ENCODE measurements around the gene VEGFB.

VEGFB gene

DNA sequence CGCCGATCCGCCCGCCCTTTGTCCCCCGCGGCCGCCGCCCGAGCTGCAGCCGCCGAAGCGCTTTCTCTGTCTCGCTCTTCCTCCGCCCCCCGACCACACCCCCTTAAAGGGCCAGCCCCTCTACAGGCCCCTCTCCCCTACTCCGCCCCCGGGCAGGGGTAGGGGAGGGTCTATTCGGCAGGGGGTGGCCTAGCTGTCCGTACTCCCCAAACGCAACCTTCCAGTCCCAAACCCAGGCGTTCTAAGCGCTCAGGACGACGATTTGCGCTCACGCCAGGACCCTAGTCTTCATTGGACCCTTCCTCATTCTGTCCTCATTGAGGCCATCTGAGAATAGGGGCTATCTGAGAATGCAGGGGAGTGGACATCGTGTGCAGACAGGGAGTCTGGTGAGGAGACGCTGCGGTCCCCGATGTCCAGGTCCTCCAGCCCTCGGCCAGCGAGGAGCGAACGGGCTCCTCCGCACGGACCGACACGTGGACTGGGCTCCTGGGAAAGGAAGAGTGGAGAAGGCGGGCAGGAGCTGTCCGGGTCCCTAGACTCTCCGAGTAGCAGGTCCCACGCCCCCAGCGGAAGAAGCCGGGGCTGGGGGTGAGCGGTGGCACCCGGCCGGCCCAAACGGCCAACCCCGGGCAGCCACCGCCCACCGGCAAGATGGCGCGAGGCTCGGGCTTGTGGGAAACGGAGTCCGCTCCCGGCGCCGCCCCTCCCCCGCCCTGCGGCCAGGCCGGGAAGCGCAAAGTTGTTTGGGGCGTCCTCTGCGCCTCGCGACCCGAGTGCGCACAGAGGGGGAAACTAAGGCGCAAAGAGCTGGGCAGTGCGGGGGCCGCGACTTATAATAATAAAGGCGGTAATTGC lies 12.7 kb downstream of the VEGFB start, which contains the start of gene PPP1R14B:
Gene PPP1R14B (minus strand): TSS at position 73 of the 858 bp plus-strand sequence. CDS start 270 bp downstream, outside the sequence.
- DNase-seq (ENCODE audit: low read depth, low spot score) = no peak

DNA sequence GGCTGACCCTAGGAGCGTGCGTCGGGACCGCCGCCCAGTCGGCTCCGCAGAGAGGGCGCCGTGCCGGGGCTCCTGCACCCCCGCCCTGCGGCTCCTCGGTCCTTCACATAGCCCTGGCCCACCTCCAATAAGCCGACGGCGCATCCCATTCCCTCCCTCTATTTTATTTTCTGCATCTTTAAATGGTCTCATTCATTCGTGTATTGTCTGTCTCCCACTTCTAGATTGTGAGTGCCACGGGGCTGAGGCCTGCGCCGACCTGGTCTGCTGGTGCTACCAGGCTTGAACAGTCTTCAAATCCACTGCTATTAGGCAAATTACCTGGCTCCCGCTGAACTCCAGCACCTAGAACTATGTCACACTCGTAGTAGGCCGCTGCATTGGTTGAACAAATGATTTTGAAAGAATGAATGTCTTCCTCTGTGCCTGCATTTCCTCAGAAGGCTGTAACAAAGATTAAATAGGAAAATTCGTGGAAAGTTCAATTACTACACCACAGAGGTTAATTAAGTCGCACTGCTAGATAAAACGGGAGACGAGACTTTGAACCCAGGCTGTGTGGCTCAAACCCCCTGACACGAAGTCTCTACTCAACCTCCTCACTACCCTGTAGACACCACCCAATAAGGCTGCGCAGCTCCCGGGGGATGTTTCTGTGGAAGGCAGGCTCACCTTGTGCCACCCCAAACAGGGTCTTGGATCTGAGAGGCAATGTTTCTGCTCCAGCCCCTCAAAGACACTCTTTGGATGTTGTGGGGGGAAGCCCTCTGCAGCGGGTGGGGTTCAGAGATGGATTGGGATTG lies 13.5 kb downstream of the VEGFB start:
- DNase-seq (ENCODE audit: low read depth, low spot score) = no peak

DNA sequence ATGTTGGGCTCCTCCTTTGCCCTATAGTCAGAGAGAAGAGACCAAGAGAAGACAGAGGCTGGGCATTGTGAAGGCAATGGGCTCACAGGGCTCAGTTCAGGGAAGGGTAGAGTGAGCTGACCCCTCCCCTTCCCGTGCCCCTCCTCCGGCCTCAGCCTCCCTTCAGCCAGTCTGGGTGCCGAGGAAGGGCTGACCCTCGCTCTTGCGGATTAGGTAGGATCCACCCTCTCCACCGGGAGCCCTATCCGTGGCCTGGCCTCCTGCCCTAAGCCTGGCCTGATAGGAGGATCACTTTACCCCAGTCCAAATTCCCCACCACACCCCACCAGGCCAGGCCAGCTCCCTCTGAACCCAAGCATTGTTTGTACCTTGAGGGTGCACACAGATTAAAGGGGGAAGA lies 14.2 kb downstream of the VEGFB start:
- DNase-seq (ENCODE audit: low read depth, low spot score) = no peak

DNA sequence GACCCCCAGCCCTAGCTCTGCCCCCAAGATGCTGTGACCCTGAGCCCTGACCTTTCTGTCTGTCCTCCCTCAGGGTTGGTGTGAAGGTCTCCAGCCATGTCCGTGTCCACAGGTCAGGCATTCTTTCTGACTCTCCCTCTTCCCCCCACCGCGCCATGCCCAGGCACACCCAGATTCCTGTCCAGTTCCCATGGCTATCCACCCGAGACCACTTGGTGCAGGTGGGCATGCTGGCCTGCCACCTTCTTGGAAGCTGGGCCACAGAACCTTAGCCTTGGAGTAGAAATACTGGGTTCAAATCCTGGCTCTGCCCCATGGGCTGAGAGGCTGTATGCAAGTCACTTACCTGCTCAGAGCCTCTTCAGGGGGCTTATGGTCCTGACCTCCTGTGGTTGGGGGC lies 14.7 kb downstream of the VEGFB start:
- DNase-seq (ENCODE audit: low read depth, low spot score) = no peak

DNA sequence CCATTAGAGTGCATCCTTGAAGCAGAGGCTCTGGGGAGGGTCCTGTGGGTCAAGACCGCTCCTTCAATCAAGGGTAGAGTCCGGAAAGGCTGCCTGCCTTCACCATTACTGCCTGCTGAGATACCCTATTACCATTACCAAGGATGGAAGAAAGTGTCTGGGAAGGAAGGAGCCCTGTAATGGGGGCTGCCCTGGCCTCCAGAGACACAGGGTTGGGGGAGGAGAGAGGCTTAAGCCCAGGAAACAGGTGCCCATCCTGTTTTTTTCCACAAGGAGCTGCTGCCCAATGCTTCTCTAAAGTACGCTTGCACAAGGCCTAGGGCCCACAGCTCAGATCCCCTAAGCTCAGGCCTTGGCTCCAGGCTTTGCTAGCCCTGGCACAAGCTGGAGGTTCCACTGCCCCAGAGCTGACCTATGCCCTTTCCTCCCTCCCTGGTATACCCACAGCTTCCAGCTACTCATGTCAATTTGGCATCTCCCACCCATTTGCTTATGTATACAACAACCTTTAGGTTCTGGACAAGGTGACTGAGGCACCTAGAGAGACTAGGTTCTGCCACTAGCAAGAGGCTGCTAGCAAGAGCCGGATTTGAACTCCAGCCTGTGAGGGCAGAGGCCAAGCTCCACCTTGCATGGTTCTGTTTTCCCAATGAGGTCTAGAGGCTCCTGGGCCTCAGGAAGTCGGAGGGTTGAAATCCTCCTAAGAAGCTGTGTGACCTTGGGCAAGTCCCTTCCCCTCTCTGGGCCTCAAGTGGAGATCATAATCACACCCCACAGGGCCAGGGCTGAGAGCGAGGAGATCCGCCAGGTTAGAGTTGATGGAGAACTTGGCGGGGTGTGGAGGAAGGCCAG lies 15.4 kb downstream of the VEGFB start:
- no peak for DNase-seq (ENCODE audit: low read depth, low spot score)

DNA sequence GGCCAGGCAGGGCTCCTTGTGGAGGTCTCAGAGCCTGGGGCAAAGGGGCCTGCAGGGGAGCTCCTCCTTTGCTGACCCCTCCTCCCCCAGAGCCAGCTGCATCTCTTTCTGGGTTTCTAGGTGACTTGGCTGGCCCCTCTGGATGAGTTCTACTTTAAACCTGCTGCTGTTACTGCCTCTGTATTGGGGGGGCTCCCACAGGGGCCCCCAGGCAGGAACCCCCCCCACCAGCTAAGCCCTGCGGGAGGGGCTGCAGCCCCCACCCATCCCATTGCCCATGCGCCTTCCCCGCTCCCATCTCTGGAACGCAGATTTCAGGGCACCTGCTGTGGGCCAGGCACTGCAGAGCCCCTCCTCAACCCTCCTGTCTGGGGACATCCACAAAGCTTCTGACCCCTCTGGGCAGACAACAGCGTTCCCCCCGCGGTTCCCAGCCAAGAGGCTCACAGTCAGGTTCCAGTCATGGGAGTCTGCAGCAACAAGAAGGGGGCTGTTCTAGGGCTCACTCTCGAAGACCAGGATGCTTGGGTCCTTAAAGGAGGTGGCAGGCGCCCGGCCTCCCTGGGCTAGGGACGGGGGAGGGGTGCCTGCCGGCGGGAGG lies 16.1 kb downstream of the VEGFB start:
- DNase-seq (ENCODE audit: low read depth, low spot score) = no peak

DNA sequence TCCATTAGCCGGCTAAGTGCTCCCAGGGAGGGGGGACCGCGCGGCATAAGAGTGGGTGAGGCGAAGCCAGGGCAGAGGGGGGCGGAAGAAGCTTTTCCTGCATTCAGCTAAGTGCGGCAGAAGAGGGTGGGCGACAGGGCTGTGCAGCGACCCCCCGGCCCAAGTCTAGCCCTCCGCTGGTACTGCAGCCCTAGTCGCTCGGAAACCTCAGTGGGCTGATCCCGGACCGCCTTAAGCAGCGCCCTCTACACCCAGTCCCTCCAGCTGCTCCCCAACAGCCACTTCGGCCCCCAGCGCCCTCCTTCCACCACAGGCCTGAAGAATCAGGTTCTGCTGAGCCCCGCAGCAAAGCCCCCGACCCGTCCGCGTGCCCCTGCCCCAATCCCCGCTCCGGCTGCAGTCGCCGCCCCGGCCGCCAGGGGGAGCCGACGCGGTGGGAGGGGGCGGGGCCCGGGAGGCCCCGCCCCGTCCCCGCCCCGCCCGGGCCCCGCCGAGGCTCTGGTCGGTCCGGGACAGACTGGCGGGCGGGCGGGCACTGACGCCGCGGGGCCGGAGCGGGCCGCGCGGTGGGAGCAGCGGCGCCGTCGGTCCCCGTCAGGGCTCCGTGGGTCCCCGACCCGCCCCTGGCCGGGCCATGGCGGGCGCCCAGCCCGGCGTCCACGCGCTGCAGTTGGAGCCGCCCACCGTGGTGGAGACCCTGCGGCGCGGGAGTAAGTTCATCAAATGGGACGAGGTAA lies 16.8 kb downstream of the VEGFB start, which contains the start of gene PLCB3:
Gene PLCB3 (plus strand): TSS at position 515 of the 737 bp plus-strand sequence. CDS start 120 bp downstream, at position 635.
- no peak for DNase-seq (ENCODE audit: low read depth, low spot score)

DNA sequence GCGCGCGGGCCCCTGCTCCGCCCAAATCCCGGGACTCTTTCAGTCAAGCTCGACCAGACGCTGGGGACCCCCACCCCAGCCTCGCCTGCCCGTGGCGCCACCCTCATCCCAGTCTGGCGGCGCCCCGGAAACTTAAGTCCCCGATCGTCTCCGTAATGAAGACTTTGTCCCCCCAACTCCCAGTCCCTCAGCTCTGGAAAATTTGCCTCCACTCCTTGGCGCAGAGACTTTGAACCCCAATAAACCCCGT lies 17.3 kb downstream of the VEGFB start:
- DNase-seq (ENCODE audit: low read depth, low spot score) = no peak

DNA sequence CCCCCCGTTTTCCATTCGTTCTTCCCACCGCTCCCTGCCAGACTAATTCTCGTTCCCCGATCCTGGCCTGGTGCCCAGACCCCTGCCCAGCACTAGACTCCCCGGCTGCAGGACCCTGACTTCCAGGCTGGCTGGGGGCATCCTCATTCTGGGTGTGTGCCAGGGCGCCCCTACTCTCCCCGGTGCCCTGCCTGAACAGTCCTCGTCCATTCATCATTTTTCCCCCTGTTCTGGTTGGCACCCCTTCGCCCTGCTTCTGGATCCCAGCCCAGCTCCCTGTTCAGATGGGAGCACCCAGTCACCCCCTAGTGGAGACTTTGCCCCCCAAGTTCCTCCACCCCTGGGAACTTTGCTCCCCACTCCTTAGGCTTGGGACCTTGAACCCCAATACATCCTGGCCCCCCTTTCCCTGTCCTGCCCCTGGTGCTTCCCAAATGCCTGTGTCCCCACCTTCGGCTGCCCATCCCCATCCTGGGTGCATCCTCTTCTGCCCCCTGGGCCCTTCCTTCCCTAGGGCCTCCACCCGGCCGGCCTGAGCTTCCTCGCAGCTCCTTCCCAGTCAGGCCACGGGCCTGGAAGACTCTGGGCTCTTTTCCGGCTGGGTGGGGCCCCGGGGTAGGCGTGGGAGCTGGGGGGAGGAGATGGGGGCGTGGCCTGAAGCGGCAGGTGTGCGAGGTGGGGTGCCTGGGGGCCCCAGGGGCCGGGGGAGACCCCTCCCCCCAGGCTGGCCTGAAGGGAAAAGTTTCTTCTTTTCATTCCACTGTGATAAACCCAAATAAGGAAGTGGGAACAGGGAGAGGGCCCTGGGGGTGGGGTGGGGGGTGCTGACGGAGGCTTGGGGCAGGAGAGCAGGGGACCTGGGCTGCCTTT lies 17.9 kb downstream of the VEGFB start:
- no peak for DNase-seq (ENCODE audit: low read depth, low spot score)

DNA sequence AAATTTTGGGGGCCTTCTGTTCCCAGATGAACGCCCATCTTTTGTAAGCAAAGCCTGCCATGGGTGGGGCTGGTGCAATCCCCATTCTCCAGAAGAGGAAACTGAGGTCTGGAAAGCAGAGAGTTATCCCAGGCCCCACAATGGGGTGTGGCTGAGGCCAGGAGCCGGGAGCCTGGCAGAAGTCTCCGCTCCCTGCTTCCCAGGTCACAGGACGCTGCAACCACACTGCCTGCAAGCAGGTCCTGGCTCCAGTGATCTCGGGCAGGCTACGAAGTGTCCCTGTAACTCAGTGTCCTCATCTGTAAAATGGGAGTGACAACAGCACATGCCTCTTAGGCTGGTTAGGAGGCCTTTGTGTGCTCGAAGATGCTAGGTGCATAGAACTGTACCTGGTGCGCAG lies 18.7 kb downstream of the VEGFB start:
- DNase-seq (ENCODE audit: low read depth, low spot score) = no peak

DNA sequence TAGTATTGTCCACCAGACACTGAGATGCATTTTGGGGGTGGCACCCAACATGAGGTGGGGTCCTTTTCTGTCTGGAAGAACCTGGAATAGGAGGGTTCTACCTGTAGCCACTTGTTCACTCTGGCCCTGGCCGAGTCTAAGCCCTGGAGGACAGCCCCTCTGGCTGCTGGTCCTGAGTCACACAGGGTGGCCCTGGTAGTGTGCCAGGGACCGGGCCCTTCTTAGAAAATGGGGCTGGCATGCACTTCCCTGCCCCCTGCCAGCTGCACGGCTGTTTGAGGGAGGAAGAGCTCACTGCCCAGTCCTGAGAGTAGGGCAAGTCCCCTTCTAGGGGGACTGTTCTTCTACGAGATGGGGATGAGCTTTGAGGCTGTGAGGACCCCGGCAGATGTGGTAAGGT lies 19.1 kb downstream of the VEGFB start:
- no peak for DNase-seq (ENCODE audit: low read depth, low spot score)

DNA sequence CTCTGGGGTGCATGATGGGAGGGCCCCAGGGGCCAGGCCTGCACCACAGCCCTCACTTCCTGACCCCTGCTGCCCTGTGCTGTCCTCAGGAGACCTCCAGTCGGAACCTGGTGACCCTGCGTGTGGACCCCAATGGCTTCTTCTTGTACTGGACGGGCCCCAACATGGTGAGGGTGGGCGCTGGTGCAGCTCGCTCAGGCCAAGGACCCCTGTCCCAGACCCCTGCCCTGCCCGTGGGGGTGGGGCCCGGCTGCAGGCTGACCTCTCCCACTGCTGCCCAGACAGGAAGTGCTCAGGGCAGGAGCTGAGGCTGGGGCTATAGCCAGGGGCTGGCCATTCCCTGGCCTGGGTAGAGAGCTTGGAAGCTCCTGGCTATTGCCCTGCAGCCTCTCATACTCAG lies 19.9 kb downstream of the VEGFB start:
- DNase-seq (ENCODE audit: low read depth, low spot score) = no peak

DNA sequence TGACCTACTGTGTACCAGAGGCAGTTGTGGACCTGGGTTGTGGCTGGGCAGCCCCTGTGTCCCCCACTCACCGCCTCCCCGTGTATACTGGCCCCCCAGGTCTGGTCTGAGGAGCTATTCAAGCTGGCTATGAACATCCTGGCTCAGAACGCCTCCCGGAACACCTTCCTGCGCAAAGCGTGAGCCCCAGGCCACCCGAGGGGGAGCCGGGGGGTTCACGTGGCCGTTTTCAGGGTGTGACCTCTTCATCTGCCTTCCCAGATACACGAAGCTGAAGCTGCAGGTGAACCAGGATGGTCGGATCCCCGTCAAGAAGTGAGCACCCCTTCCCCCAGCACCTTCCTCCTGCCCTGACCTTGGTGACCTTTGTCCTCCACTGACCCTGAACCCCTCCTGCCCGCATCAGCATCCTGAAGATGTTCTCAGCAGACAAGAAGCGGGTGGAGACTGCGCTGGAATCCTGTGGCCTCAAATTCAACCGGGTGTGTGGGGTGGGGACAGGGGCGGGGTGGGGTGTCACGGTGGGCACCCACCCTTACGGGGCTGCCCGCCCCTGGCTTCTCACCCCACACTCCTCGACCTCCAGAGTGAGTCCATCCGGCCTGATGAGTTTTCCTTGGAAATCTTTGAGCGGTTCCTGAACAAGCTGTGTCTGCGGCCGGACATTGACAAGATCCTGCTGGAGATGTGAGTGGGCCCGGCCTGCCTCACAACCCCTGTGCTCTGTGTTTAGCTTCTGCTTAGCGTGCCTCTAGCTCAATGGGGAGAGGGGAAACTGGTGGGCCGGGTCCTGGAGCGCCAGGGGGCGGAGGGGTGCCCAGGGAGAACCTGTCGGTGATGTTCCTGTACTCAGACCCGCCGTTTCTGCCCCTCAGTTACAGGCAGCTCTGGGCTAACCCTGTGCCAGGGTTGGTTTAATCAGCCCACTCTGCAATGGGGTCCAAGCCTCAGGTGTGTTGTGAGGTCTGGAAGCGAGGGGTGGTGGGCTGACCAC lies 21.0 kb downstream of the VEGFB start:
- no peak for DNase-seq (ENCODE audit: low read depth, low spot score)

DNA sequence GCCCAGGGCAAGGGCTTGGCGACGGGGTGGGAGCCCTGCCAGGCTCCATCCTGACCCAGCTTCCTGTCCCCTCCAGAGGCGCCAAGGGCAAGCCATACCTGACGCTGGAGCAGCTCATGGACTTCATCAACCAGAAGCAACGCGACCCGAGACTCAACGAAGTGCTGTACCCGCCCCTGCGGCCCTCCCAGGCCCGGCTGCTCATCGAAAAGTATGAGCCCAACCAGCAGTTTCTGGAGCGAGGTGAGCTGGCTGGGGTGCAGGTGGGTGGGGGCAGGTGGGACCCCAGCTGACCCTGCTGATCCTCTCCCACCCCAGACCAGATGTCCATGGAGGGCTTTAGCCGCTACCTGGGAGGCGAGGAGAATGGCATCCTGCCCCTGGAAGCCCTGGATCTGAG lies 21.9 kb downstream of the VEGFB start:
- DNase-seq (ENCODE audit: low read depth, low spot score) = no peak

DNA sequence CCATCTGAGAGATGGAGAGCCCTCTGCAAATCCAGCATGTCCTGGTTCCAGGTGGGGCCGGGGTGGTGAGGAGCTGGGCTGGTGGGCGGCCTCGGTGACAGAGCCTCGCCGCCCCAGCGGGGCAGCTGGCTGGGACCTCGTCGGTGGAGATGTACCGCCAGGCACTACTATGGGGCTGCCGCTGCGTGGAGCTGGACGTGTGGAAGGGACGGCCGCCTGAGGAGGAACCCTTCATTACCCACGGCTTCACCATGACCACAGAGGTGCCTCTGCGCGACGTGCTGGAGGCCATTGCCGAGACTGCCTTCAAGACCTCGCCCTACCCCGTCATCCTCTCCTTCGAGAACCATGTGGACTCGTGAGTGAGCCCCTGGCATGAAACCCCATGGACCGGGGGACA lies 24.0 kb downstream of the VEGFB start:
- no peak for DNase-seq (ENCODE audit: low read depth, low spot score)

DNA sequence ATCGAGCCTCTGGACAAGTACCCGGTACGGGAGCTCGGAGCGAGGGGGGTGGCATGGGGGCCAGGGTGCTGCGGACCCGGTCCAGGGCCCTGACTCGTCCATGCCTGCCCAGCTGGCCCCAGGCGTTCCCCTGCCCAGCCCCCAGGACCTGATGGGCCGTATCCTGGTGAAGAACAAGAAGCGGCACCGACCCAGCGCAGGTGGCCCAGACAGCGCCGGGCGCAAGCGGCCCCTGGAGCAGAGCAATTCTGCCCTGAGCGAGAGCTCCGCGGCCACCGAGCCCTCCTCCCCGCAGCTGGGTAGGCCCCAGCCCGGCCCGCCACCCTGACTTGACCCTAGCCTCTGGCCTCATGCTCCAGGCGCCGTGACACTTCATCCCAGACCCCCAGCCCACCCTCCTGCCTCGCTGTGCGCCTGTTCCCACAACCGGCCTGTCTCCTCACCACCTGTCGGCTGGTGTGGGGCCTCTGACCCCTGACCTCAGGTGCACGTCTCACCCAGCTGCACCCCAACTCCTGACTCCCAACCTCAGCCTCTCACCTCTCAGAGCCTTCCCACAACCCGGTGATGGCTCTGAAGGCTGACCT lies 24.7 kb downstream of the VEGFB start:
- no peak for DNase-seq (ENCODE audit: low read depth, low spot score)

DNA sequence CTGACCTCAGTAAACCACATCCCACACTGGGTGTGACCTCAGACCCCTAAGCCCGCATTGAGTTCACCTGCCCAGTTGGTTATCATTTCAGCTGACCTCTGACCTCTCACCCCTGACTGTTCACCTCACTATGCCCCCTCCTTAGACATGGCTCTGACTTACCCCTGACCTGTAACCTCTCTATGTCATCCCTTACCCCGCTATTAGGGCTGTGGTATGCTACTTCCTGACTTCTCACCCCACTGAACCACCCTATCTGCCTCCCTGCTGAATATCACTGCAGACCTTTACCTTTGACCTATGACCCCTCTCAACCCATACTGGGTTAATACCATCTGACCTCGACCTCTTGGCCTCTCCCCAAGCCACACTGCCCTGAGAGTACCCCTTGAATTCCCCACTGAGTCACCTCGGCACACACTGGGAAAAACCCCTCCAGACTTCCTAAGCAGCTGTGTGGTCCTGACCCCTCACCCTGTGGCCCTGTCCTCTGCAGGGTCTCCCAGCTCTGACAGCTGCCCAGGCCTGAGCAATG lies 25.2 kb downstream of the VEGFB start:
- DNase-seq (ENCODE audit: low read depth, low spot score) = no peak

DNA sequence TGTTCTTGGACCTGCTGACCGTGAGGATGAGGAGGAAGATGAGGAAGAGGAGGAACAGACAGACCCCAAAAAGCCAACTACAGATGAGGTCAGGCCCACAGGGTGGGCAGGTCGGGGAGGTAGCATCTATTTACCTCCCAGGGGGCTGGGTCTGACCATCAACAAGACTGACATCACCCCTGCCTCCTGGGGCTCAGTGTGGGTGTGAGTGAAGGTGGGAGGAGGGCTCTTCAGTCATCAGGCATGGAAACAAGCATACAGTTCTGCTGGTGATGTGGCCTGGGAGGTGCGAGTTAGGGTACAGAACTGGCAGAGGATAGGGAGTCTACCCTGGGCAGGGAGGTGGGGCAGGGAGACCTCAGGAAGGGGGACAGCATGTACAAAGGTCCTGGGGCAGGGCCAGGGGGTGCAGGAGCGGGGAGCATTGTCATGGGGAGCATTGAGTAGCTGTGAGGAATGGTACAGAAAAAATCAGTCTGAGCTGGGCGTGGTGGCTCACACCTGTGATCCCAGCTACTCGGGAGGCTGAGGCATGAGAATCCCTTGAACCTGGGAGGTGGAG lies 25.8 kb downstream of the VEGFB start:
- no peak for DNase-seq (ENCODE audit: low read depth, low spot score)
